Measurements from ENCODE around the gene CD28.

CD28 gene

DNA sequence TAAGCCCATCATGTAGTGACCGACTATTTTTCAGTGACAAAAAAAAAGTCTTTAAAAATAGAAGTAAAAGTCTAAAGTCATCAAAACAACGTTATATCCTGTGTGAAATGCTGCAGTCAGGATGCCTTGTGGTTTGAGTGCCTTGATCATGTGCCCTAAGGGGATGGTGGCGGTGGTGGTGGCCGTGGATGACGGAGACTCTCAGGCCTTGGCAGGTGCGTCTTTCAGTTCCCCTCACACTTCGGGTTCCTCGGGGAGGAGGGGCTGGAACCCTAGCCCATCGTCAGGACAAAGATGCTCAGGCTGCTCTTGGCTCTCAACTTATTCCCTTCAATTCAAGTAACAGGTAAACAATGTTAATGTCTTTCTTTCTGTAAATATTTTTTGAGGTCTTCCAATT, at the start of gene CD28:
Gene CD28, plus strand, starts transcription at position 237 of the 400 bp plus-strand sequence. Its CDS starts 58 bp downstream, at position 295.
- DNase-seq = peak; percentile 92

DNA sequence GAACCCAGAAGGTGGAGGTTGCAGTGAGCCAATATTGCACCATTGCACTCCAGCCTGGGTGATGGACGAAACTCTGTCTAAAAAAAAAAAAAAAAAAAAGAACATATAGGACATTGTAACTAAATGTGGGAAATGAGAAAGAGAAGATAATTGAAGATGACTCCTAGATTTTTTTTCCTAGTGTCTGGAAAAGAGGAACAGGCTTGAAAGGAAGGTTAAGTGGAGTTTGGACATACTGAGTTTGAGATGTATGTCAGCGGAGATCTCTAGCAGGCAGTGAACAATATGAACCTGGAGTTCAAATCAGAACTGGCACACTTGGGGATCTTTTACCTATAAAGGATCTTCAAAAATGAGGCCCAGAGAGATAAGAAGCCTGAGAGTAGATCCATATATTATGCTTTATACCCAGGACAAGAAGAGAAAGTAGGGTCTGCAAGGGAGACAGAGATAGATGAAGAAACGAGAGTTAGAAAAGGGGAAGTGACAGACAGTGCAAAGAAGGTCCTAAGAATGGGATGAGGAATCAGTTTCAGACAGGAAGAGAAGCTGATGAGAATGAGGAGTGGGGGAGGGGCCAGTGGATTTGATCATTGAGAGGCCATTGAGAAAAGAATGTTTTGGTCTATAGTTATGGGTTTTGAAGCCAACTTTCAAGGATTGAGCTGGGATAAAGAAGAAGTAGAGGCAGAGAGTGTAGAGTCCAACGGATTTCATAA, 46.9 kb upstream of the CD28 start:
- DNase-seq = no peak

DNA sequence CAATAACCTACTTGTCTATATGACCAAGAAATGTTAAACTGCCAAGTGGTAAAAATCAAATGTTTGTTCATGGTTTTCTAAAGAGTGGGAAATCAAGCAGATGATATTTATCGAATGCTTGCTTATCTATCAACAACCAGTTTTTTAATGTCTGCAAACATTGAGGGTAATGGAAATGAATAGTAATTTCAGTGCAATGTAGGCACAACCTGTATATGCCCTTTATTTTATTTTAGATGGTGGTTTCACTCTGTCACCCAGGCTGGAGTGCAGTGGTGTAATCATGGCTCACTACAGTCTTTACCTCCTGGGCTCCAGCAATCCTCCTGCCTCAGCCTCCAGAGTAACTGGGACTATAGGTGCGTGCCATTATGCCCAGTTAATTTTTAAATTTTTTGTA, 46.0 kb upstream of the CD28 start:
- DNase-seq = no peak

DNA sequence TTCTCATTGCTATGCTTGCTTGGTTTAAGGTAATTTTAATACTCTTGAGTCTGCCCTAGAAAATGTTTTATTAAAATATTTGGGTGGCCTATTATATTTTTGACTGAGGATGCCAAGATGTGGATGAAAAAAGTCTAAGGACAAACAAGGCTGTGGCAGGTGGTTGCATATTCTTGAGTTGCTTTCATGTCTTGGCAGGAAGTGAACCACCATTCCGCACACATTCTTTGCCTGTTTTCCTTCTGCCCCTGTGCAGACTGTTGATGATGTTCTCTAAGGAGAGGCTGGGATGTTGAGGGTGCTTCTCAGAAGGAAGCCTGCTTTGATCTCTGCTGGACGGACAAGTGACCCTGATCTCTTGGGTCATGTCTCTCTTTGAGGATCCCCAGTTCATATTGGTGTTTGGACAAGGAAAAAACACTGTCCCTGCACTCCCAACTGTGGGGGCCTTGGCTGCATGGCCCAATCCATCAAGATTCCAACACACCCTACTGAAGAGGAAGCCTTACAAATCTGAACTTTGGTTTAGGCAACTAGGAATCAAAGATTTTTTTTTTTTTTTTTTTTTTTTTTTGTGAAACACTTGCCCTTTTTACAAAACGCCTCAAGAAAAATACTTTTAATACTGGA, 45.0 kb upstream of the CD28 start:
- DNase-seq = no peak

DNA sequence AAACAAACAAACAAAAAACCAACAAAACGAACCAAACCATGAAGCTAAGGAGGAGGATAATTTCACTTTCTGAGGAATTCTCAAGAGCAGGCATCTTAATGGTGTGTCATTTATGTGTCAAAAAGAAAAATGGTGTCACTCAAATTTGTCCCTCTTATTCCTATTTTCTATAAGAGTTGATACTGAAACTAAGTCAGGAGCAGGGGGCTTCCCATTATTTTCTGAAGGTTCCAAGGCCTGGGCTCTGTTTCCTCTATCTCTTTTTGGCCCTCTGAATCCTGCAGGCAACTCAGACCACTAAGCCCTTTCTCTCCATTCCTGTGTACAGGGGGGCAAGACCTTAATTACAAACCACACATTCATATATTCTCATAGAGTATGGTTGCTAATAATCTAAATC, 44.0 kb upstream of the CD28 start:
- no peak for DNase-seq

DNA sequence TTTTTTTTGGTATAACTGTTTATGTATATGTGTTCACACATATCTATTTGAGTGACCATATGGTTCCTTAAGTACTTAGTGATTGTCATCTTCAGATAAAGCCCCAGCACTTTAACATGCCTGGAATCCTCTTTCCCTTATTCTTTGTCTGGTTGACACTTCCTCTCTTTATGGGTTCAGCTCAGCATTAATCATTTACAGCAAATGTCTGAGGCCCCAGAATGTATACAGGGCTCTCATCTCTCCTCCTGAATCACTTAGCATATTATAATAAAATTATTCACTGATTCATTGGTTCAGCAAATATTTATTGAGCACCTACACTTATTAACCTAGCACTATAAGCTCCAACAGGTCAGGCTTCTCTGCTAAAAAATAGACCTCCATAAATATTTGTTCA, 43.5 kb upstream of the CD28 start:
- no peak for DNase-seq

DNA sequence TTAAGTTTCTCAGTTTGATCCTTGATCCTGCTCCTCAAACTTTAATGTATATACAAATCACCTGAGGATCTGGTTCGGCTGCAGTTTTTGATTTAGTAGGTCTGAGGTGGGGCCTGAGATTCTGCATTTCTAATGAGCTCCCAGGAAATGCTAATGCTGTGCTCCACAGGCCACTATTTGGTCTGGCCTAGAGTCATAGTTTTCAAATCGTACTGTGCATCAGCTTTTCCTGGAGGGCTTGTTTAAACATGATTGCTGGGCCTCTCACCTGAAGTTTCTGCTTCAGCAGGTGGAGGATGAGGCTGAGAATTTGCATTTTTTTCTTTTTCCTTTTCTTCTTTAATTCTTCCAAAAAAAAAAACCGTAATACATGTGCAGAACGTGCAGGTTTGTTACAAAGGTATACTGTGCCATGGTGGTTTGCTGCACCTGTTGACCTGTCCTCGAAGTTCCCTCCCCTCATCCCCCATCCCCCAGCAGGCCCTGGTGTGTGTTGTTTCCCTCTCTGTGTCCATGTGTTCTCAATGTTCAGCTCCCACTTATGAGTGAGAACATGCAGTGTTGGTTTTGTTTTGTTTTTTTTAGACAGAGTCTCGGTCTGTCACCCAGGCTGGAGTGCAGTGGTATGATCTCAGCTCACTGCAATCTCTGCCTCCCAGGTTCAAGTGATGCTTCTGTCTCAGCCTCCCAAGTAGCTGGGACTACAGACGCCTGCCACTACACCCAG, 42.2 kb upstream of the CD28 start:
- DNase-seq = no peak

DNA sequence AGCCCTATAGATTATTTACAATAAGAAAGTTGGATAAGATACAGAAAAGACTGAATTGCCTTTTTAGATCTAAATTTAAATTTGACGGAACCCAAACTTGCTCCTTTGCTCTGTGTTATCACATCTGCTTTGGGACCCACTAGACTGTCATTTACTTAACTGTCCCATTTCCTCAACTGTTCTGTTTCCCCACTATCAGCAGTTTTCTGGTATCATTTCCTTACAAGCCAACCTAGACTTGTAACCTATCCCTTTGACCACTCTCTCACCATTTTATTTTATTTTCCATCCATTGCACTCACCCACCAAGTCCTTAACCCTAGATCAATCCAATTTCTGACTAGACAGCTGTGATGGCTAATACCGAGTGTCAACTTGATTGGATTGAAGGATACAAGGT, 38.6 kb upstream of the CD28 start:
- DNase-seq = no peak

DNA sequence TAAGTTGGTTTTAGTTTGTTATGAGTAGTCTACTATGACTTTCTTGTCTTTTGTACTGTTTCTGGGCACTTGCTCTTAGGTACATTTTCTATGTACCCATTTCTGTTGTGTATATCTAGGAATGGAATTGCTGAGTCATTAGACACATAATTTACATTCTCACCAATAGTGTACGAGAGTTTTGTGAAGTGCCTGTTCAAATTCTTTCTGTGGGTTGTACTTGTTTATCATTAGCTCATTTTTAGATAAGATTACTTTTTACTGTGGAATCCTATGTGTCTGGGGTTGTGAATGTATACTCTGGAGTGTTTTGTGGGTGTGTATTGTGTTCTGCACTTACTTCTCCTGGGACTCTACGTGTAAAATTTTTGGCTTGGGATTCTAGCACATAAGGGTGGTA, 36.6 kb upstream of the CD28 start:
- no peak for DNase-seq

DNA sequence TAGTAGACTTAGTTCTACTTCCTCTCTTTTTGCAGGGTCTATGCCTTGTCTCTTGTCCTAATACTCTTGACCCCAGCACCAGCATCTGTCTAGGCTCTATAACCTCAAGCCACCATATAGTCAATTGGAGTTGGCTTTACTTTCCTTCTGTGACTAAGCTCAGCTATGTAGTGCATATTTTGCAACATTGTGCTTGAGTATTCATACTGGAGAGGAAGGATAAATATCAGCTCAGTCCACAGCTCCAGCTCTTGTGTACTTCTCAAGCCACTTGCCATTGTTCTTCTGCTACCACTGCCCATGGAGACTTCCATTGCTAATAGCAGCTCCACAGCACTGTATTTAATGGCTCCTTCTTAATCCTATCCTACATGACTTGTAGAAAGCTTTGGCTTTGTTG, 35.5 kb upstream of the CD28 start:
- DNase-seq = no peak

DNA sequence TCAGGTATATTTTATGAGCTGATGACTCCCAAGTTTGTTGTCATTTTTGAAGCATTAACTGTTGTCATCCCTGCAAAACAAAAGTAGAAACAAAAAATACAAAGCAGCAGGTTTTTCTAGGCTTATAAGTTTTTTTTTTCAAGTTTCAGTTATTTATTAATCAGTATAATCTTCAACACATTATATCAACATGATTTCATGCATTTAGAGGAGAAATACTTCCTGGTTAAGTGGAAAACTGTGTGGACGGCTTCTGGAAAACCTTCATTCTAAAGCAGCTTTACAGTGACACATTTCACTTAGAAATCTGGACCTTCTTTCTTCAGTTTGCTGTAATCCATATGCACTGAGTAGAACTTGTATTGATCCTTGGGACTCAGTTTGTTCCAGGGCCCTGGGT, 34.6 kb upstream of the CD28 start:
- no peak for DNase-seq

DNA sequence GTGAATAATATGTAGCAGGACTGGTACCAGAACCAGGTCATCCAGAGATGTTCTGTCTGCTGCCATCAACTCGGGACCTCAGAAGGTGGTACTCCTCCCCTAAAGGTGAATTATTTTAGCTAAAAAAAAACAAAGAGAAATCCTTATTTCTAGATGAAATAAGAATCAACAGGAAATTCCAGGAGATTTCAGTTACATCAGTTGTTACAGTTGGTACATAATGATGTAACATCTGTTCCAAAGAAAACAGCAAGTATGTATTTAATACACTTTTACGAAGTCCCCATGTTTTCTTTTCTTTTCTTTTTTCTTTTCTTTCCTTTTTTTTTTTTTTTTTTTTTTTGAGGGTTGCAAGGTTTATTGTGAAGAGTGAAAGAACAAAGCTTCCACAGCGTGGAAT, 33.6 kb upstream of the CD28 start:
- DNase-seq = no peak

DNA sequence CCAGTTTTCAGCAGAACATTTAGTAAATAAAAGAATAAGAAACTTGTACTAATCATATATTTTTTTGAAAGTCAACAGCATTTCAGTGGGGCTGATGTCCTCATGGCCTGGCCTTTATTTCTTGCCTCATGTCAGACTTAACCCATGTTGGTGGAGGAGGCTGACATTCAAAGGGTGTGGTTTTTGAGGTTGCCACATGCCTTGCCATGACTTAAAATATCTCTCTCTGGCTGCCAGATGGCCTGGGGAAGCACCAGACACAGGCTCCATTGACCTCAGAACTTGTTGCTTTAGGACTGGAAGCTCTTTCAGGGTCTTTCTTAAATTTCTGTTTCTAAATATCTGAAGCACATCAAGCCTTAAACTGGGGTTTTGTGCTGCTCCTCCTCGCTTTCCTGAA, 32.5 kb upstream of the CD28 start:
- peak; percentile 16 for DNase-seq

DNA sequence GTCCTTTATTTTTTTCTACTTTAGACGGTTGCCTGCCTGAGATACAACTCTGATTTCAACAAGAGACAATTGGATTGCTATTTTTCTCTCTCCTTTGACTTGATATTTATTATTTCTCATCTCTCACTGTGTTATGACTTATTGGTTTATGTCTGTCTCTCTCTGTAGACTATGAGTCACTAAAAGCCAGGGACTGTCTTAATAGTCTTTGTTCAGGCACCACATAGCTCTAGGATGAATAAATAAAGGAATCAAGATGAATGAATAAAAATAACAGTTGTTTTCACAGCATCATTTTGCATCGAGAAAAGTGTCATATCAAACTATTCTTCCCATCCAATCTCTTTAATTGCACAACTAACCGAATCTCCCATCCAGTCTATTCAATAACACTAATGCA, 31.4 kb upstream of the CD28 start:
- no peak for DNase-seq

DNA sequence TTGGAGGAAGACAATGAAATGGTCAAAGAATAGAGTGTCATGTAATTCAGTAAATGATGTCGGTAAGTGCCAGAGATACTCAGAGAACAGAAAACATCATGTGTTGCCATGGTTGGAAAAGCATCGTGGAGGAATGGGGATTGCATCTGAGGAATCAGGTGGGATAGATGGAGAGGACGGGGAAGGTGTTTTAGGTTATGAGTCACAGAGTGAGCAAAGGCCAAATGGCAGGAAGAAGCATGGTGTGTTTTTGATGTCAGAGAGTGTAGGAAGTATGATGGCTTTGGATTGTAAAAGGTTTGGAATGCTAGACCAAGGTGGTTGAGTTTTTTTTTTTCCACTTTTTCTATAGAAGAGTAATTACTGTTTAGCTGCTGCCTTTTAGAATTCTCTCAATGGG, 27.5 kb upstream of the CD28 start:
- DNase-seq = no peak

DNA sequence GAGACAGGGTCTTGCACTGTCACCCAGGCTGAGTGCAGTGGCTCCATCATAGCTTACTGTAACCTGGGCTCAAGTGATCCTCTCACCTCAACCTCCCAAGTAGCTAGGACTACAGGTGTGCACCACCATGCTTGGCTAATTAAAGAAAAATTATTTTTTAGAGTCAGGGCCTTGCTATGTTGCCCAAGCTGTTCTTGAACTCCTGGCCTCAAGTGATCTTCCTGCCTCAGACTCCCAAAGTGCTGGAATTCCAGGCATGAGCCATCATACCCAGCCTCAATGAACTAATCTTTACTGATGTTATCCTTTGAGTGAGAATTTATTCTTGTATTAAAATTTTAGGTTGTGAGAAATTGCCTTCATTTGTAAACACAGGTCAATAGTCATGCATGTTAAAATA, 27.0 kb upstream of the CD28 start:
- no peak for DNase-seq

DNA sequence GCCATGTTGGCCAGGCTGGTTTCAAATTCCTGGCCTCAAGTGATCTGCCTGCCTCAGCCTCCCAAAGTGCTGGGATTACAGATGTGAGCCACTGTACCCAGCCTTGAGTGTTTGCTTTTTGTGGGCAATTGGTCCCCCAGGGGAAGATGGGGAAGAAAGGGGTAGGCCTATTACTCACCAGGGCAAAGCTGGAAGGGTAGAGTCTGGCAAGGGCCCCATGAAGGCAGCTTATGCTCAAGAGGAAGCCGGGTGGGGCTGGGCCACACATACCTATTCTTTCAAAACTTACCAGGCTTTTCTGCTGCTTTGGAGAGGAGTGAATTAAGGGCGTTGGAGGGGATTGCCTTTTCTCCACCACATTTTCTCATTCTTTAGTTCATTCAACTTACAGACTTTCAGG, 24.5 kb upstream of the CD28 start:
- DNase-seq = no peak

DNA sequence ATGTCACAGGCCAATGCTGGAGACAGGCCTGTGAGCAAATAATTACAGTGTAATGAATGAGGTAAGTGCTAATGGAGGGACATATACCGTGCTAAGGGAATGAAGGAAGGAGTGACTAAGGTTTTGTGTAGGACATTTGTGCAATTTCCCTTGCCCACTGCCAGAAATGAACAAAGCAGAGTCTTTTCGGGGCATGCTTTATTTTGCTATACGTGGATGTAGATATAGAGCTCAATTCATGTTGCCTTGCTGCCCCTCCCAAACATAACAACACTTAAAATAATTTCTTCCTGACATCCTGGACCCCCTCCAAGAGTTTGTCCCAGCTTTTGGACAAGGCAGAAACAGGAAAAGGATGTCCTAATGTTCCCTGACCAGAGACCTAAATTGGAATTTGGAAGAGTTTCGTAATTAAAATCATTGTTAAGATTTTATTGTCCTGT, 23.7 kb upstream of the CD28 start:
- DNase-seq = no peak

DNA sequence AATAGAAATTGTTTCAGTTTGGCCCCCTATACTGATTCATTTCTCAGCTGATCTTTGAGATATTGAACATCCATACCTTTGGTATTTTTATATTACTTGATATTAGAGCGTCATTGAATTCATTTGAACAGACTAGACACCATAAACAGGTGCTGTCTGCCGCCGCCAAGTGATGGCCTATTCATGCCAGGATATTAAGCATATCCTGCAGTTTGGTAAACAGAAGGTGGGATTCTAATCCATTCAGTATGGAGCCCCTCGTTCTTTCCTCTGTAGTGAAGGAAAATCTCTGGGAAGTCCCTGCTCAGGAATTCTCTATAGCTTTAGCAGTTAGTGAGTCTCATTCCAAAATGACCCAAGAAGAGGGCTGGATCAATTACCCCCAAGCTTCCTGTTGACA, 23.0 kb upstream of the CD28 start:
- DNase-seq = no peak

DNA sequence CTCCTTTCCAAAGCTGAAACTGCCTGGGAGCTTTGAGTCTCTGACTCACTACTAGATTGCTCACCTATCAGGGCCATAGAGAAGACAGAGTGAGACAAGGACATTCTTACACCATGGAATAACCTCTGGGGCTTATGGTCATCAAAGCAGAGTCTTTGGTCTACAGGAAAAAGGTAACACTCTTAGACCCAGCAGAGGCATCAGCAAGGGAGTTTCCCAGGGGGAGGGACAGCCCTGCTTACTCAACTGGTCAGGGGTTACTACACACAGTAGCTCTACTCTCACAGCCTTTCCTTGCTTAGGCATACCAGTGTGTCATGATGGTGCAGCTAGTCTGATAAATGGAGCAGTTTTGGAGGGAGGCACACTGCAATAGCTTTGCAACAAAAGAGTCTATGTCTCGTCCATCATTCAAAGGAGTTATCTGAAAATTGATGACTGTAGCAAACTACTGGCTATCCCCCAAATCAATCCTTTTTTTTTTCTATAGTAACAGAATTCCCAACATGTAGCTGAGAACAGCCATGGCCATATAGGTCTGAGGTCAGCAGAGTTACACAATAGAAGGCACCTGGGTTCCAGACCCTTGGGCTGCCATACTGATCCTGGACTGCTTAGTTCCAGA, 22.4 kb upstream of the CD28 start:
- no peak for DNase-seq

DNA sequence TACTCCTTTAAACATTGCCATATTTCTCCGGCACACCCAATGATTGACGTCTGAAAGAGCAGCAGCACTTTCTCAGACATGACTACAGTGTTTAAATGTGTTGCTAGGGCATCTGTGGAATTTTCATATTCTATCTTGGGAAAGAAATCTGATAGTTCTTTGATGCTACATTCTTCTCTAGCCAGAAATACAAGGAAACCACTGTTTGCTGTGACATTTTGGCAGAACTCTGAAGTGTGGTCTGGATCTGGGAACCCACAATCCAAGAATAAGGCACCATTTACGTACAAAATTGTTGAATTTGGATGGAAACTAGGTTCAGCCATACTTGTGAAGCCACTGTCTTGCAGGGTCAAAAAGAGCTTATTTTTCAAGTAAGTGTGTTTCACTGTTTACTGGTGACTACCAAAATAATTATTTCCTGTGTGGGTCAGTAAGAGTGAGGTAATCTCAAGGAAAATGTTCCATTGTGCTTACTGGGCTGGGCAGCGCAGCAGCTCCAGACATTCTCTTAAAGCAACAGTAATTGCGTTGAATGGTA, 21.3 kb upstream of the CD28 start:
- DNase-seq = no peak

DNA sequence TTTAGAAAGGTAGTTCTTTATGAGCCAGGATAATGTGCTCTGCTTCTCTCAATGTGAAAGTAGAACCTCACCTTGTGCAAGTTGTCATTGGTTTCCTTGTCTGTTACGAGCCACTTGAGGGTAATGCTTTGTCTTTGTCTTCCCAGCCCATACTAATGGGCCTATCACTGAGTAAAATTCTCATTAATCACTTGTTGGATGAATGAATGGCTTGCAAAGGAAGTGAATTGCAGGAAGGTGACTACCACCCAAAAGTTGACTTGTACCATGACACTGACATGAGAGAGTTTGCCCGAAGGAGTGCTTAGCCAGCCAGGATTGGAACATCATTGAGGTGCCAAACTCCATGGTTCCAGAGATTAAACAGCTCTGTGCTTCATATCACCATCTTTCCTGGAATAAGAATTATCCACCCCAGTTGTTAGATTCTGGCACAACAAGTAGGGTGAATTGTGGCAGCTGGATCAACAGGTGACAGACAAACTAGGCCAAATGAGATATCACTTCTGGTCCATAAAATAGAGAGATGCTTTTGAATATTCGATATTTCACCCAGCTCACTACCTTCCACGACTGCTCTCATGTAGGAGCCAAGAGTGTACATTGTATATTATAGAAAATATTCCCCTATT, 20.5 kb upstream of the CD28 start:
- no peak for DNase-seq

DNA sequence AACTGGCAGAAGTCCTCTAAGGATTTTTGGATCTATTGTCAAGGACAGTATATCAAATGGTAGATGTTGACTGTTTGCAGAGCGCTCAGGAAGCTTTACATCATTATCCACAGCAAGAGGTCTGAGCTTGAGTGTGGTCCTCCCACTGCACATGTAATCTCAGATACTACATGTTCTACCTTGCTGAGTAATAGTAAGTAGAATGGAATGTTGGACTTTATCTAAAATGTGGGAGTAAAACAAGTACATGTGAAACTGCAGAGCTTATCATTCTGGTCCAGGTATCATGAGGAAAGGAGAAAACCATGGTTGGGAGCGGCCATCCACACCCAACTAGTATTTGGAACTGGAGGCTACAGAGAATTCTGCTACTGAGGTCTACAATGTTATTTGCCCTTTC, 19.3 kb upstream of the CD28 start:
- no peak for DNase-seq

Data from CD4-positive, alpha-beta T cell treated with Interleukin-10 for 1 hour (primary cell).